Measurements from ENCODE around the gene SLX4IP. TPM values are rescaled to one million over a fixed set of nuclear protein-coding genes. Genes with fewer than 3 reads are reported as not detected.
A peak's percentile ranks its signal among the peaks of the same experiment; 100 is the strongest.
"Not testable (repeated sequence)": the region's sequence is repeated elsewhere in the genome, so short reads cannot be mapped to it uniquely, and the experiment has no call there.

SLX4IP gene
- 1 to 10 TPM in 11 of 12 donors, not detected in 1; 3.6 to 8.8 (median 5.2) TPM for polyA plus RNA-seq (ENCODE audit: insufficient read length in 12 of 12)
- long read RNA-seq, donor 1: 0 reads
- long read RNA-seq, donor 2: 0 reads
- long read RNA-seq, donor 3: 0 reads
- long read RNA-seq, donor 4, full-length matches to known transcripts: 1 of 1 reads
- long read RNA-seq, donor 4, partial matches to known transcripts: 0 of 1 reads
- long read RNA-seq, donor 4, other reads (novel, unspliced or antisense): 0 of 1 reads
- long read RNA-seq, donor 5, full-length matches to known transcripts: 1 of 1 reads
- long read RNA-seq, donor 5, partial matches to known transcripts: 0 of 1 reads
- long read RNA-seq, donor 5, other reads (novel, unspliced or antisense): 0 of 1 reads
- long read RNA-seq, donor 6: 0 reads
- long read RNA-seq, donor 7: 0 reads
- long read RNA-seq, donor 8: 0 reads
- long read RNA-seq, donor 9: 0 reads
- long read RNA-seq, donor 10, full-length matches to known transcripts: 1 of 1 reads
- long read RNA-seq, donor 10, partial matches to known transcripts: 0 of 1 reads
- long read RNA-seq, donor 10, other reads (novel, unspliced or antisense): 0 of 1 reads
- long read RNA-seq, donor 11: 0 reads

DNA sequence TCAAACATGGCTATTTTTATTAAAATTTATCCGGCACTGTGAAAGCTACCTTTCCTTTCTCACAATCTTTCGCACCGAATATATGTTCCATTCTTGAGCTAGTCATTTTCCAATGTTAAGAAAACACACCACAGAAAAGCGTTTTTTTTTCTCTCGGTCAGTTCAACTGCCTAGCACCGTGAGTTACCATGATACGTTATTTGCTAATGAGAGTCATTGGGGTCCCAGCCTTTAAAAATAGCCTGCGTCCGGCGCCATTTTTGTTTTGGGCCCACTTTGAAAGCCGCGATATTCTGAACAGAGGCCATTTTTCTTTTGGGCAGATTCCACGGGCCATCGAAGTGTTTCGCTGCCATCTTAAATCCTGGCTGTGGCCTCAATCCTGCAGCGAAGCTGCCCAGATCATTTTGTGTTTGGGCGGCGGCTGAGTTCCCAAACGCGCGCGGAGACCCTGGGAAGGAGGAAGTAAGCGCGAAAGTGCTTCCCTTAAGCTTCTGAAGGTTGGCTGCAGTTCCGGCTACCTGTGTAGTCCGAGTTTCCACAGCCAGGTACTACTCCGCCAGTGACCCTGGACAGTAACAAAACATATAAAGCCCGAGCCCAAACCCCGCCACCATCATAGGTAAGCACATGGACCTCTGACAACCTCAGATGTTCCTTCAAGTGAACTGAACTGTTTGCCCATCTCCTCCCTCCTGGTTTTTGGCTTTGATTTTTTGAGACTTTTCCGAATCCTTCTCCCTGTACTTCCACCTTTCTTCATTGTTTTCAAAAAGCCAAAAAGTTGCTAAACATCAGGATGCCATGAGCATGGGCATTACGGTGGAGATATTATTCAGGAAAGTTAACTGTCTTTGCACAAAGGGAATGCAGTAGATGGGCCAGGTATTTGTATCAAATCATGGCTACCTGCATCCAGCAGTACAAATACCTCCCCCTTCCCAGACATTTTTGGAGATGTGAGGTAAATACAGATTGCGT is at the start of gene SLX4IP:
TSS of gene SLX4IP (plus strand) at position 474 of the 981 bp plus-strand sequence. CDS start 22,900 bp downstream, outside the sequence.
- peak; percentile 98 for DNase-seq

DNA sequence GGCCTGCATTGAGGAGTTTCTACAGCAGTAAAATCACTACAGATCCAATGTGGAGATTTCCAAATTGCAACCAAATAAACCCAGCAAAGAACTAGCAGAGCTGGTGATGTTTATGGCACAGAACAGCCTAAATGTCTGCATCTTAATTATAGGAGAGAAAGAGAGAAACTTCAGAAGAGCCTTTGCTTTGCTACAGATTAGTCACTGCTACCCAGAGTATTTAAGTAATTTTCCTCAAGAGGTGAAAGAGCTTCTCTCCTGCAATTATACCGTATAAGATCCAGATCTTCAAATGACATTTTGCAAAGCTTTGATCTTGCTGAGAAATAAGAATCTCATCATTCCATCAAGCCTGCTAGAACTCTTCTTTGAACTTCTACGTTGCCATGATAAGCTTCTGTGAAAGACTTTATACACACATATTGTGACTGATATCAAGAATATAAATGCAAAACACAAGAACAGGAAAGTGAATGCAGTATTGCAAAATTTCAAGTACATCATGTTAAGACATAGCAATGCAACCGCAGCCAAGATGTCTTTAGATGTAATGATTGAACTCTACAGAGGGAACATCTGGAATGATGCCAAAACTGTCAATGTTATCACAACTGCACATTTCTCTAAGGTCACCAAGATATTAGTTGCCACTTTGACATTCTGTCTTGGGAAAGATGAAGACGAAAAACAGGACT is 49.1 kb upstream of the SLX4IP start:
- no peak for DNase-seq

DNA sequence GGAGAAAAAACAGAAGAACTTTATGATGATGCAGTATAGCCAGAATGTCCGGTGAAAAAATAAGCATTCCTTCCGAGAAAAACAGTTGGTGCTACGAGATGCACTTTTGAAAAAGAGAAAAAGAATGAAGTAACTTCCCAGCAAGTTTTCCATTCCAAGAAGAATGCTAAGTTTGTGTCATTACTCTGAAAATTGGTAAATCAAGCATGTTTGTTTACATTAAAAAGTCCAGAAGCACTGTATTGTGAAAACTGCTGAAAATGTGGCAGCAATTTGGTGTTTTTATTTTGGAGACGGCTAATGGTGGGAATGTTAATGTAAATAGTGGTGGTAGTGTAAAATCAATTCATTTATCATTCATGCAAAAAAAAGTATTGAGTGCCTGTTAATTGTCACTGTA is 47.4 kb upstream of the SLX4IP start:
- DNase-seq: no peak

DNA sequence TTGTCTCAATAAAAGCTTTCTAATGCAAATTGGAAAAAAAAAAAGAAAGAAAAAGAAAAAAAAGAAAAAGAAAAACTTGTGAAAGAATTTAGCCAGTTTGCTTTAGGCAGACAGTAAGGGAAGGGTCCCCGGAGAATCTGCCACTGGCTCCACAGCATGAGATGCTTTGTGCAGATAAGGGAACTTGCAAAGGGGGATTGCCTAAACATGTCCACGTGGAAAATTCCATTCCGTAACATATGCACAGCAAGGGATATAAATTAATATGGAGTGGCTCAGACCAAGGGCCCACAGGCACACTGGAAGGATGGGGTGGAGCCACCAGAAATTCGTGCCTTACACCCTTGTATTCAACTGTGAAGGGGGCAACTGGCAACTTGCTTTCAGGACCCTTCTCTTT is 46.5 kb upstream of the SLX4IP start:
- DNase-seq: no peak

DNA sequence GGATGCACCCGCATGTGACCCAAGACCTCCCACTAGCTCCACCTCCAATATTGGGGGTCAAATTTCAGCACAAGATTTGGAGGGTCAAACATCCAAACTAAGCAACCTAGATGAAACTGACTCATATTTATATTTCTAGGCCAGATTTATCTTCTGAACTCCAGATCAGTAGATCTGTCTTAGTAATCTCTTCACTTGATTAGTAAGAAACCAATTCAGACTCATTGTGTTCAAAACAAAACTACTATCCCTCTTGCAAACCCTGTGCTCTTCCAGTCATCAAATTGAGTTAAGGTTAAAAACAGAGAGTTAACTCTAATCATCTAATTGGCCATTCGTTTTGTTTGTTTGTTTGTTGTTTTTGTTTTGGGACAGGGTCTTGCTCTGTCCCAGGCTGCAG is 44.4 kb upstream of the SLX4IP start:
- DNase-seq: no peak

DNA sequence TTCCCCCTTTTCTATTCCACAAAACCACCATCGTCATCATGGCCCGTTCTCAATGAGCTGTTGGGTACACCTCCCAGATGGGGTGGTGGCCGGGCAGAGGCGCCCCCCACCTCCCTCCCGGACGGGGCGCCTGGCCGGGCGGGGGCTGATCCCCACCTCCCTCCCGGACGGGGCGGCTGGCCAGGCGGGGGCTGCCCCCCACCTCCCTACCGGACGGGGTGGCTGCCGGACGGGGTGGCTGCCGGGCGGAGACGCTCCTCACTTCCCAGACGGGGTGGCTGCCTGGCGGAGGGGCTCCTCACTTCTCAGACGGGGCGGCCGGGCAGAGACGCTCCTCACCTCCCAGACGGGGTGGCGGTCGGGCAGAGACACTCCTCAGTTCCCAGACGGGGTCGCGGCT is 40.4 kb upstream of the SLX4IP start:
- DNase-seq: not testable (repeated sequence)

DNA sequence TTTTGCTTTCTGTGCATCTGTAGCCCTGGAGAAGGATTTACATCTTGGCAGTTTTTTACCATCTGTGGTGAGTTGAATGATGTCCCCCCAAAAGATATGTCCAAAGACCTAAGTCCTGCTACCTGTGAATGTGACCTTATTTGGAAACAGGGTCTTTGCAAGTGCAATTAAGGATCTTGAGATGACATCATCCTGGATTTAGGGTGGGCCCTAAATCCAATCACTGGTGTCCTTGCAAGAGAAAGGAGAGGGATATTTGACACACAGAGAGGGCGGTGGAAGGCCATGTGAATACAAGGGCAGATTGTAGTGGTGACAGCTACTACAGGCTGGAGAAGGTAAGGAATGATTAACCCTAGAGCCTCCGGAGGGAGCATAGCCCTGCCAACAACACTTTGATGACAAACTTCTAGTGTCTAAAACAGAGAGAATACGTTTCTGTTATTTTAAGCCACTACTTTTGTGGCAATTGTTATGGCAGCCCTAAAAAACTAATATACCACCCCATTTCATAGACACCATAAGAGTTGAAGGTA is 36.2 kb upstream of the SLX4IP start:
- no peak for DNase-seq

DNA sequence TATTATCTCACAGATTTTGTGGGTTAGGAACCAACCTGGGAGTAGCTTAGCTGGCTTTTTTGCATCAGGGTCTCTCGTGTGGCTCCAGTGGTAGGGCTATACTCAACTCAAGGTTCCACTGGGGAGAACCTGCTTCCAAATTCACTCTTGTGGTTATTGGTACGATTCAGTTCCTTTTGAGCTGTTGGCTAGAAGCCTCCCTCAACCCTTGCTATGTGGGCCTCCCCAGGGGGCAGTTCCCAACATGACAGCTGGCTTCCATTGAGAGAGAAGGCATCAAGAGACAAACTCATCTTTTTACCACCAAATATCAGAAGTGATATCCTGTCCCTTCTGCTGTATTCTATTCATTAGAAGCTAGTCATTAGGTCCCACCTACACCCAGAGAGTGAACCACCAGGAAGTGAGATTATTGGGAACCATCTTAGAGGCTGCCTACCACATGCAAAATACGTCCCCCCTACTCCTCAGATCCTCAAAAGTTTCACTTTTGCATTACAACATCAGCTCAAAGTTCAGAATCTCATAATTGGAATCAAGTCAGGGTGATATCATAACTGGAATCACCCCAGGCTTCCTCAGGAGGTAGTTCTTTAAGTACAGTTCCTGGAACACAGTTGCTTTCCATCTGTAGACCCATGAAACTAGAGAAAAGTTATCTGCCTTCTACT is 32.0 kb upstream of the SLX4IP start:
- peak; percentile 44 for DNase-seq

DNA sequence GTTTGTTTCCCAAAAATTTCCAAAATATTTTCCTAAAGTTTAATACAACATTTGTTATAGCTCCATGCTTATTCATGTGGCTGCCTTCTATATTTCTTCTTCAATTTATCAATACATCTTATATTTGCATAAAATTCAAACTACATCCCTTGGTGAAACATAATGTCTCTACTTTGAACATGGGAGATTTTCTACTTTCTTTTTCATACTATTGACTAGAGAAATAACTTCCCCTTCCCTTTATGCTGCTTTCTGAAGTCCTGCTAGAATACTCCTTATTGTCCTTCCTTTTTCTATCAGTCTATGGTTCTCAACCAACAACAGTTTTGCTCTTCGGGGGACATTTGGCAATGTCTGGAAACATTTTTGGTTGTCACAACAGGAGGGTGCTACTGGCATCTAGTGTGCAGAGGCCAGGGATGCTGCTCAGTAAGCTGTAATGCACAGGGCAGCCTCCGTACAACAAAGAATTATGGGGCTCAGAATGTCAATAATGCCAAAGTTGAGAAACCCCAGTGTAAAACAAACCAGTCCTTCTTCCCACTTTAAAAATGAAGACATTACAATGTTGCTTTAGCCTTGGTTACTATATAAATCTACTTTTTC is 31.0 kb upstream of the SLX4IP start:
- DNase-seq: no peak

DNA sequence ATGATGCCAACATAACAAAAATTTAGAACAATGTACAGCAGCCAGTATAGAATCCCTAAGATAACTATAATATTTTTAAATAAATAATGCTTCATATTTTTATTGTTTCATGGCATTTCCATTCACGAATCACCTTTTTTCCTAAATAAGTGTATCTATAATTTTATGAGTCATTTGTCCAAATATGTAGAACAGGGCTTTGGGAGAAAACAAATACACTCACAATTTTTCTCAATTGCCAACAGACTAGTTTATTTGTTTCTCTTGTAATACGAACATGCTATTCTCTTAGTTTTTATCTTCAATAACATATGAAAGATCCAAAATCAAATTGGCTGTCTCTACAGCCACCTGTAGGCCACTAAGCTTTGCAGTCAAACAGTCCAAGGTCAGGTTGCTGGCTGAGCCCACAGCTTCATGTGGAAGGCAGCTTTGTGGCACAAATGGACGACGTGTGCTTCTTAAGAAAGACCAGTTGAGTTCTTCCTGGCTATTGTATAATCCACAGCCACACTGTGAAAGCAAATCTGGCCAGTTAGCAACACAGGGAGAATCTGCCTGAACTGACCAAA is 30.1 kb upstream of the SLX4IP start:
- DNase-seq: no peak

DNA sequence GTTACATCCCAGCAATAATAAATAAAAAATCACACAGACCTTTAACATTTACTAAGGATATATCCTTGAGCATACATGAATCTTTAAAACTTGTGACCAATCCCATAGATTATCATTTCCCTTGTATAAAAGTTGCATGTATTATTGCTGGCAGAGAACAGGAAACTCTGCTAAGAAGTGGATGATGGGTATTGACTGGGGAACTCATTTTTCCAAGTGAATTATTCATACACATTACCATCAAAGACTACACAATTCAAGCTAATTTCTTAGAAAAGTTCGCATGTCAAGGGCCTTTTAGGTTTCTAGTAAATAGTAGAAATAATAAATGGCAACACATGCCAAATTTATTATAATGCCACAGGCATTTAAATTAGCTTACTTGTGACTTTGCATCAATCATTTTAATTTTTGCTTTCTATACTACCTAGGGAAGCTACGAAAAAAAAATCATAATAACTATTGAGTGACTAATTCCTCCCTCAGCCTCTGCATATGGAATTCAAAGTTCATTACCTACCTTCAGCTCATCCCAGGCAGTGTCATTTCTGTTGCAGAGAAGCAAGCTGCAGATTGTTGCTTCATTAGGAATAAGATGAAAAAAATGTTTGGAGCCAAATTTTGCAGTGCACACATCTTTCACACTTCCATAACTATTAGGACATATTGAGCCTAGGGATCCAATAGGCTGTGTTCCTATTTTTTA is 26.8 kb upstream of the SLX4IP start:
- no peak for DNase-seq

DNA sequence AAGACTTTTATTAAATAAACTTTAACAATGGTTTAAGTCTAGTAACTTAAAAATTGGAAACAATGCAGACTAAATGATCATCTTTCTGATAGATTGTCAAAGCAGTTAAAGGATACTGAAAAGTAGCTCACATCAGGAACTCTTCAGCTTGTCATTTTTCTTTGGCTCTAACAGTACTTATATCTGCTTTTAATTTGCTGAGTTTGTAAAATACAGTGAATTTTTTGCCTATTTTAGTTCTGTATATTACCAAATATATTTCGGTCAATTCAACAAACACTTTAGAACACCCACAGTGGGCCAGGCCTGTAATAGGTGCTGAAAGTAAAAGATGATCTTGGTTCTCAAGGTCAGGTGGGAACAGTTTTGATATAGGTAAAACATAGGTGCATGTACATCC is 23.4 kb upstream of the SLX4IP start:
- DNase-seq: no peak

DNA sequence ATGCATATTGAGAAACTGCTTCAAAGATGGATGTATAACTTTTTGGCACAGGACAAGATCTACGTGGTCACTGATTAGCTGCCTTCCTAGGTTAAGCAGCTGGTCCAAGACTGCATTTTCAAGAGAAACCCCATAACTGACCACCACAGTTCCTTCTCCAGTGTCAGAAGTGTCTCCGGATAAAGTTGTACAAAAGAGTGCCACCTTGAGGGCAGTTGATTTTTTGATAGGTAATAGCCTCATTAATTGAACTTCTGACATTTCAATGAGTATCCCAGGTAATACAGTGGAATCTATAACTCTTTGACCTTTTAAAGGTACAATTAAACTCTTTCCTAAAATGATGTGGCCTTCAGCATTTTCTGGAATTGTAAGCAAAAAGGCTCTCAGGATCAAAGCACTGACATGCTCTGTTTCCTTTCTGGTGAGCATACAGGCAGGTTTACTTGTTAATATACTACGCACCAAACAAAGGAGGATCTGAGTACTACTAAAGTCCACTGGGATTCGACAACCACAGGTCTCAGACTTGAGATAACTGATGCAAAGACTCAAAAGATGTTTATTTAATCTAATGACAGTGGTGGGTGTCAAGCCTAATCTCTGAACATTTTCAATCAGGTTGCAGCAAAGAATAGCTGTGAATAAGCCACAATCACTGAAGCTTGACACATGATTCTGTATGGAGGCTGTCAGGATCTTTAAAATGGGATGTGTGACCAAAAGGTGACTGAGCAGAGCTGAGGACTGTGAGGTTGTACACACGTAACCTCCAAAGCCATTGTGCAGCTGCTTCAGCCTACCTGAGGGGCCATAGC is 22.3 kb upstream of the SLX4IP start:
- DNase-seq: no peak

DNA sequence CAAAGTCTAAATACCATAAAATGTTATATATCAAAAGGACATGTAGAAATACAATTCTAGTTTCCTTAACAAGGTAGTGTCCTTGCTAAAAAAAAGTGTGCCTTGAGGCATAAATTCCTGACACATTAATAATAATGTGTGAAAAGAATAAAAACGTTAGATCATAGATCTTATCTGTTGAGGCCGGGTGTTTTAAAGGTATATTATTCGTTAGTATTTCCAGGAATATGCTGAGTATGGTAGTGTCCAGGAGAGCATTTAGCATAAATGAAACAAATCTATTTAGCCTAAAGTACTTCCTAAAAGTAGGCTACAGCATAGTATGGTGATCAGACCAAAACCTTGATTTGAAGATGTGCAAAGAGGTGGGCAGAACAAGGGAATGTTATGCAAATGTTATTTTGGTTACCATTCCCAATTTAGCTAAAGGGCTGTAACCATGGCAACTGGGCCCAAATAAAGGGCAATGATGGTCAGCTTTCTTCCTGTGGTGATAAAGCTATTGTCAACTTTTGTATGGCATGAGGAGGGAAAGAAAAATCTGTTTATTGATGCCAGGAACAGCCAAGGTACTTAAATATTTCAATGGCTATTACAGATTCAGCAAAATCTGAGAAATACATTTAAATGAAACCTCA is 20.0 kb upstream of the SLX4IP start:
- DNase-seq: no peak

DNA sequence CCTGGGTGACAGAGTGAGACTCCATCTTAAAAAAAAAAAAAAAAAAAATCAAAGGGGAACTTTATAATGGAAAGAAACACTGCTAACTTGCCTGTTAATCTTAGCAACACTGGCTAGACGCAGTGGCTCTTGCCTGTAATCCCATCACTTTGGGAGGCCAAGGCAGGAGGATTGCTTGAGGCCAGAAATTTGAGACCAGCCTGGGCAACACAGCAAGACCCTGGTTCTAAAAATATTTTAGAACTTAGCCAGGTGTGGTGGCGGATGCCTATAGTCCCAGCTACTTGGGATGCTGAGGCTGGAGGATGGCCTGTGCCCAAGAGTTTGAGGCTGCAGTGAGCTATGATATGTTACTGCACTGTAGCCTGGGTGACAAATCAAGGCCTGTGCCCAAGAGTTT is 17.9 kb upstream of the SLX4IP start:
- not testable (repeated sequence) for DNase-seq

DNA sequence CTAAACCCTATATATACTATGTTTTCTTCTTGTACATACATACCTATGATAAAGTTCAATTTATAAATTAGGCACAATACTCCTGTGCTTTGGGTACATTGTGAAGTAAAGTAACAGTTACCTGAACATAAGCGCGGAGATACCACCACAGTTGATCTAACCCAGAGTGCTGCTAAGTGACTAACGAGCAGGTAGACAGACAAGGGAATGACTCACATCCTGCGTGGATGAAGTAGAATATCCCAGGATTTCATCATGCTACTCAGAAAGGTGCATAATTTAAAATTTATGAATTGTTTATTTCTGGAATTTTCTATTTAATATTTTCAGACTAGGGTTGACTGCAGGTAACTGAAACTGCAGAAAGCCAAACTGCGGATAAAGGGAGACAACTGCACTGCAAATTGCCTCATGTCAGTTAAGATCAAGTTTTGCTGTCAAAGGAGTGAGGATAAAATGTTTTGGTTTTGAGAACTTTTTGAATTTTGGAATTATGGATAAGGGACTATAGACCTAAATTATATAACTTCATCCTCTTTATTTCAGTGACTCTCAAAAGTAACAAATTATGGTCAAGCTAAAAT is 15.5 kb upstream of the SLX4IP start:
- DNase-seq: no peak

DNA sequence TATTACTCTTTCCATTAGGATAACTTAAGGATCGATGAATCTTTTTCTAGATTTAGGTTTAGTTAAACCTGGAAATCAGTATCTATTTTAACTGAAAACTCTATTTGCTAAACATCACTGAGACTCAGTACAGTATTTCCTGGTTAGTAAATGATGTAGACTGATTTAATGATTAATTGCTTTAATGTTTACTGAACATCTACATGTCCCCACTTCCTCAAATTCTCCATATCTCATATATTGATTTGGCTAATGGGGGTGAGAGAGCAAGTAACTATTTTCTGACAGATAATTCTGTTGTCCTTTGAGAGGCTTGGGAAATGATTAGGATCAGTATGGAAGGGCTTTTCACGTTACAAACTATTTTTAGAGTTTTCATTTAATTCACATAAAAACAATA is 11.4 kb upstream of the SLX4IP start:
- DNase-seq: no peak

Measured in muscle of arm (tissue), 14 donors.